ENCODE data around the gene MCUB.

The MCUB gene

DNA sequence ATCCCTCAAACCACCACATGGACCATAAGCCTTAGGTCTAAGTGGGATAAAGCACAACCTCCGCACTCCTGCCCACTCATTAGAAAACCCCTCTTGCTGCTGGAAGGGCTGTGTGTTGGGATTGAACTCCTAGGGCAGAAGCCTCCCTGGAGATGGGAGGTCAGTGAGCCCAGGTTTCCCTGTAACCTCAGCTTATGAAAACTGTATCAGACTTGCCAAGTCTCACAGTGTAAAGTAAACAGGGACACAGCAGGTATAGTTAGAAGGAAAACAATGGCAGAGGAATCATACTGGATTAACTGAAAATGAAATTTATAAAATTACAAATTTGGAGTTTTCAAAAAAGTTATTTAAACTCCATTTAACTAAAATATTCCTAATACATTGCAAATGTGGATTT is 113.3 kb downstream of the MCUB start:
- Histone ChIP-seq H3K9me3 (ENCODE audit: insufficient read depth, low read length) (no peaks in the 10 kb centered on the region), H2AFZ (ENCODE audit: low read depth, low read length, severe bottlenecking) (no peak overlapping the region), H3K27ac (ENCODE audit: low read depth, low read length) (no peak overlapping the region), H3K9me2 (replicated peaks; ENCODE audit: insufficient read depth, low read length) (no peaks in the 10 kb centered on the region), H3K9ac (ENCODE audit: low read length) (no peak overlapping the region), H3K36me3 (ENCODE audit: low read length) (no peaks in the 10 kb centered on the region), H4K20me1 (ENCODE audit: low read depth, low read length) (no peaks in the 10 kb centered on the region), H3K4me2 (ENCODE audit: low read depth, low read length, poor library complexity, severe bottlenecking) (no peak overlapping the region), H3F3A (ENCODE audit: insufficient read depth) (no peaks in the 10 kb centered on the region), H3K79me2 (ENCODE audit: insufficient read depth, low read length) (no peaks in the 10 kb centered on the region), H3K4me3 (ENCODE audit: insufficient read depth, low read length, poor library complexity, severe bottlenecking) (no peak overlapping the region), H3K27me3 (ENCODE audit: low read length) (no peaks in the 10 kb centered on the region)
- TF ChIP-seq, protein P1, sequence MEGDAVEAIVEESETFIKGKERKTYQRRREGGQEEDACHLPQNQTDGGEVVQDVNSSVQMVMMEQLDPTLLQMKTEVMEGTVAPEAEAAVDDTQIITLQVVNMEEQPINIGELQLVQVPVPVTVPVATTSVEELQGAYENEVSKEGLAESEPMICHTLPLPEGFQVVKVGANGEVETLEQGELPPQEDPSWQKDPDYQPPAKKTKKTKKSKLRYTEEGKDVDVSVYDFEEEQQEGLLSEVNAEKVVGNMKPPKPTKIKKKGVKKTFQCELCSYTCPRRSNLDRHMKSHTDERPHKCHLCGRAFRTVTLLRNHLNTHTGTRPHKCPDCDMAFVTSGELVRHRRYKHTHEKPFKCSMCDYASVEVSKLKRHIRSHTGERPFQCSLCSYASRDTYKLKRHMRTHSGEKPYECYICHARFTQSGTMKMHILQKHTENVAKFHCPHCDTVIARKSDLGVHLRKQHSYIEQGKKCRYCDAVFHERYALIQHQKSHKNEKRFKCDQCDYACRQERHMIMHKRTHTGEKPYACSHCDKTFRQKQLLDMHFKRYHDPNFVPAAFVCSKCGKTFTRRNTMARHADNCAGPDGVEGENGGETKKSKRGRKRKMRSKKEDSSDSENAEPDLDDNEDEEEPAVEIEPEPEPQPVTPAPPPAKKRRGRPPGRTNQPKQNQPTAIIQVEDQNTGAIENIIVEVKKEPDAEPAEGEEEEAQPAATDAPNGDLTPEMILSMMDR (IDR thresholded peaks at IDR 0.05; ENCODE audit: insufficient read depth, low read length, poor library complexity, severe bottlenecking): no peak
- TF ChIP-seq EZH2phosphoT487 (conservative IDR thresholded peaks at IDR 0.05; ENCODE audit: low read length): no peak

DNA sequence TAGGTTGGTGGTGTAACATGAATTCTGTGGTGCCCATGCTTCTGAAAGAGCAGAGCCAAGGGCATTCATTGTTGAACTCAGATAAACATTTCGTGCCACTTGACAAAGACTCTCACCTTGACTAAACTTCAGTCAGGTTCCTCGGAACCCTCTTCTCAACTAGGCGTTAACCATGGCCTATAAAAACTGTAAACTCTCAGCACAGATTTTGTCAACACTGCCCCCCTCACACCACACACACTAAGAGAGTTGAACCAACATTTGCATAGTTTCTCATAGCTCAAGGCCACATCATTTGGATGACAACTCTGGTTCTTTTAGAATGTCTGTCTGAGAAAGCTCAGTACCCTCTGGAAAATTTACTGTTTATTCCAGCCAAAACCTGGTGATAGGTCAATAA is 115.1 kb downstream of the MCUB start:
- no peaks in the 10 kb centered on the region for H3K27me3 ChIP-seq (ENCODE audit: low read length)
- no peaks in the 10 kb centered on the region for H3K9me3 ChIP-seq (ENCODE audit: insufficient read depth, low read length)
- no peaks in the 10 kb centered on the region for H3F3A ChIP-seq (ENCODE audit: insufficient read depth)
- no peak overlapping the region for H3K4me3 ChIP-seq (ENCODE audit: insufficient read depth, low read length, poor library complexity, severe bottlenecking)
- H3K4me2 ChIP-seq (ENCODE audit: low read depth, low read length, poor library complexity, severe bottlenecking): no peak overlapping the region
- TF ChIP-seq, protein P1 (IDR thresholded peaks at IDR 0.05; ENCODE audit: insufficient read depth, low read length, poor library complexity, severe bottlenecking): no peak
- TF ChIP-seq EZH2phosphoT487 (conservative IDR thresholded peaks at IDR 0.05; ENCODE audit: low read length): no peak
- H3K79me2 ChIP-seq (ENCODE audit: insufficient read depth, low read length): no peaks in the 10 kb centered on the region
- no peak overlapping the region for H2AFZ ChIP-seq (ENCODE audit: low read depth, low read length, severe bottlenecking)
- no peaks in the 10 kb centered on the region for H3K36me3 ChIP-seq (ENCODE audit: low read length)
- no peaks in the 10 kb centered on the region for H4K20me1 ChIP-seq (ENCODE audit: low read depth, low read length)
- no peaks in the 10 kb centered on the region for H3K9me2 ChIP-seq (replicated peaks; ENCODE audit: insufficient read depth, low read length)
- no peak overlapping the region for H3K27ac ChIP-seq (ENCODE audit: low read depth, low read length)
- H3K9ac ChIP-seq (ENCODE audit: low read length): no peak overlapping the region

DNA sequence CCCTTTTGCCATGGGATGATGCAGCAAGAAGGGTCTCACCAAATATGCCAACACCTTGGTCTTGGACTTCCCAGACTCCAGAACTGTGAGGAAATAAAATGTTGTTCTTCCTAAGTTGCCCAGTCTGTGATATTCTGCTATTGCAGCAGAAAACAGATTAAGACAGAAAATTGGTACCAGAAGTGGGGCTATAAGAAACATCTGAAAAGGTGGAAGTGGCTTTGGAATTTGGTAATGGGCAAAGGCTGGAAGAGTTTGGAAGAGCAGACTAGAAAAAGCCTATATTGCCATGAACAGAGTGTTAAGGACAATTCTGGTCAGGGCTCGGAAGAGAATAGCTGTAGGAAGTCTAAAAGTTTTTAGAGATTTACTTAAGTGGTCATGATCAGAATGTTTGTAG is 115.8 kb downstream of the MCUB start:
- Histone ChIP-seq H3K27me3 (ENCODE audit: low read length) (no peaks in the 10 kb centered on the region), H3K27ac (ENCODE audit: low read depth, low read length) (no peak overlapping the region), H2AFZ (ENCODE audit: low read depth, low read length, severe bottlenecking) (no peak overlapping the region), H3K4me3 (ENCODE audit: insufficient read depth, low read length, poor library complexity, severe bottlenecking) (no peak overlapping the region), H3K9ac (ENCODE audit: low read length) (no peak overlapping the region), H3K9me3 (ENCODE audit: insufficient read depth, low read length) (no peaks in the 10 kb centered on the region), H4K20me1 (ENCODE audit: low read depth, low read length) (no peaks in the 10 kb centered on the region), H3K4me2 (ENCODE audit: low read depth, low read length, poor library complexity, severe bottlenecking) (no peak overlapping the region), H3K9me2 (replicated peaks; ENCODE audit: insufficient read depth, low read length) (no peaks in the 10 kb centered on the region), H3F3A (ENCODE audit: insufficient read depth) (no peaks in the 10 kb centered on the region), H3K36me3 (ENCODE audit: low read length) (no peaks in the 10 kb centered on the region), H3K79me2 (ENCODE audit: insufficient read depth, low read length) (no peaks in the 10 kb centered on the region)
- TF ChIP-seq, protein P1 (IDR thresholded peaks at IDR 0.05; ENCODE audit: insufficient read depth, low read length, poor library complexity, severe bottlenecking): no peak
- no peak for TF ChIP-seq EZH2phosphoT487 (conservative IDR thresholded peaks at IDR 0.05; ENCODE audit: low read length)

Data from SU-DHL-6 (cell line).